Type B pancreatic cell (in vitro differentiated cells): ENCODE data around the gene PLK5. TPM values are rescaled to one million over a fixed set of nuclear protein-coding genes. Genes with fewer than 3 reads are reported as not detected.

ENCODE experiments used
- DNase-seq: peaks from one replicate; pipeline ENCODE4 v3.0.0; 2021; ENCODE audit warnings: mixed read lengths; ENCODE audit not compliant: unreplicated experiment; ENCODE audit errors: extremely low spot score
- H3K27ac Mint-ChIP-seq: 2 replicates; pipeline ENCODE4 v1.8.0; 2021; ENCODE audit warnings: mild to moderate bottlenecking, mixed read lengths
- H3K27me3 Mint-ChIP-seq: 2 replicates; pipeline ENCODE4 v1.8.0; 2021; ENCODE audit warnings: mixed read lengths
- H3K36me3 Mint-ChIP-seq: 2 replicates; pipeline ENCODE4 v1.8.0; 2021; ENCODE audit warnings: mixed read lengths
- H3K4me1 Mint-ChIP-seq: one replicate; pipeline ENCODE4 v1.8.0; 2021; ENCODE audit warnings: mixed read lengths; ENCODE audit not compliant: unreplicated experiment
- H3K4me3 Mint-ChIP-seq: 2 replicates; pipeline ENCODE4 v1.8.0; 2021; ENCODE audit warnings: mild to moderate bottlenecking, mixed read lengths
- H3K9me3 Mint-ChIP-seq: 2 replicates; pipeline ENCODE4 v1.8.0; 2021; ENCODE audit warnings: mixed read lengths
- CTCF ChIP-seq: fragments of 200-600 bp; sonication (generic); conservative IDR thresholded peaks from 2 replicates; pipeline ENCODE4 v1.5.0; 2021; ENCODE audit warnings: antibody characterized with exemption, mild to moderate bottlenecking
- total RNA-seq: library from RNA; stranded (reverse); gene quantifications from 2 replicates; pipeline ENCODE4 v1.2.1, GENCODE V29; 2021; ENCODE audit warnings: low replicate concordance

PLK5 gene
- total RNA-seq, 1 donor from 2014 or later, result 0.24 TPM

GRCh38 chr19:1575323-1576241, 51.7 kb downstream of the PLK5 start:
- TF ChIP-seq CTCF, result no peak
- Mint-ChIP-seq H3K27ac (no peak overlapping the region), H3K4me3 (no peak overlapping the region)

GRCh38 chr19:1576242-1577089, 52.6 kb downstream of the PLK5 start:
- no peak for DNase-seq
- H3K9me3 Mint-ChIP-seq, result no peaks in the 10 kb centered on the region
- H3K36me3 Mint-ChIP-seq, result no peaks in the 10 kb centered on the region
- peaks cover 5% of the 10 kb centered on the region for H3K4me1 Mint-ChIP-seq
- H3K27ac Mint-ChIP-seq, result no peak overlapping the region
- H3K4me3 Mint-ChIP-seq, result no peak overlapping the region
- no peaks in the 10 kb centered on the region for H3K27me3 Mint-ChIP-seq
- no peak for TF ChIP-seq CTCF

More at GRCh38 chr19:1575323-1576241, 51.7 kb downstream of the PLK5 start:
- Mint-ChIP-seq H3K4me1 (peaks cover 5% of the 10 kb centered on the region), H3K27me3 (peaks cover under 1% of the 10 kb centered on the region), H3K9me3 (no peaks in the 10 kb centered on the region), H3K36me3 (no peaks in the 10 kb centered on the region)
- DNase-seq, result no peak

- Mint-ChIP-seq H3K9me3 (no peaks in the 10 kb centered on the region), H3K4me1 (peaks cover 5% of the 10 kb centered on the region), H3K36me3 (no peaks in the 10 kb centered on the region), H3K27me3 (no peaks in the 10 kb centered on the region), H3K27ac (no peak overlapping the region), H3K4me3 (no peak overlapping the region)
- no peak for DNase-seq
- TF ChIP-seq CTCF, result no peak
These were observed 53.4 kb downstream of the PLK5 start for GRCh38 chr19:1577090-1577928.

- H3K9me3 Mint-ChIP-seq, result no peaks in the 10 kb centered on the region
- H3K4me1 Mint-ChIP-seq, result peaks cover 5% of the 10 kb centered on the region
- H3K4me3 Mint-ChIP-seq, result no peak overlapping the region
- no peak overlapping the region for H3K27ac Mint-ChIP-seq
- H3K27me3 Mint-ChIP-seq, result no peaks in the 10 kb centered on the region
- DNase-seq, result no peak
- no peaks in the 10 kb centered on the region for H3K36me3 Mint-ChIP-seq
- TF ChIP-seq CTCF, result no peak
These were observed 54.2 kb downstream of the PLK5 start for GRCh38 chr19:1577929-1578618.

GRCh38 chr19:1579222-1579621, 55.3 kb downstream of the PLK5 start:
- TF ChIP-seq CTCF, result no peak
- no peak overlapping the region for H3K4me3 Mint-ChIP-seq
- H3K27me3 Mint-ChIP-seq, result no peaks in the 10 kb centered on the region
- H3K36me3 Mint-ChIP-seq, result no peaks in the 10 kb centered on the region
- no peak overlapping the region for H3K27ac Mint-ChIP-seq
- no peaks in the 10 kb centered on the region for H3K9me3 Mint-ChIP-seq
- no peak for DNase-seq
- no peaks in the 10 kb centered on the region for H3K4me1 Mint-ChIP-seq
